CD14-positive monocyte (primary cell): ENCODE data around the gene WASF1. TPM values are rescaled to one million over a fixed set of nuclear protein-coding genes. Genes with fewer than 3 reads are reported as not detected.

Experiments used
- DNase-seq, 3 donors: peaks; one replicate each; pipeline ENCODE4 v3.0.0-alpha.2; 2011 to 2022
- H2AFZ ChIP-seq: 2 replicates; pipeline ENCODE4 v1.6.0; 2012; ENCODE audit warnings: mild to moderate bottlenecking, low read depth, low read length, inconsistent platforms; ENCODE audit not compliant: insufficient read depth, poor library complexity, severe bottlenecking
- H3K27ac ChIP-seq, 2 donors: 1 replicate in 1 of 2; 2 replicates in 1 of 2; pipeline ENCODE4 v1.5.1; 2012 to 2013; ENCODE audit warnings: low read length in 2 of 2, control low read depth in 1 of 2, inconsistent platforms in 1 of 2, low read depth in 1 of 2, mild to moderate bottlenecking in 1 of 2
- H3K27me3 ChIP-seq, 2 donors: one replicate each; pipeline versions ENCODE4 v1.6.0 to v1.6.1; 2011 to 2013; ENCODE audit warnings: low read length in 2 of 2; ENCODE audit not compliant: control insufficient read depth in 2 of 2, insufficient read depth in 2 of 2
- H3K36me3 ChIP-seq, 2 donors: replicated peaks in 1 of 2; 1 replicate in 1 of 2; 2 replicates in 1 of 2; pipeline versions ENCODE4 v1.5.1 to v1.6.1; 2012 to 2013; ENCODE audit warnings: low read length in 2 of 2, control low read depth in 1 of 2, inconsistent platforms in 1 of 2, mild to moderate bottlenecking in 1 of 2; ENCODE audit not compliant: insufficient read depth in 2 of 2, control insufficient read depth in 1 of 2
- H3K4me1 ChIP-seq, 2 donors: 1 replicate in 1 of 2; 2 replicates in 1 of 2; pipeline versions ENCODE4 v1.5.1 to v1.6.1; 2012 to 2013; ENCODE audit warnings: low read length in 2 of 2, control low read depth in 1 of 2, inconsistent platforms in 1 of 2, mild to moderate bottlenecking in 1 of 2, moderate library complexity in 1 of 2; ENCODE audit not compliant: insufficient read depth in 2 of 2, control insufficient read depth in 1 of 2
- H3K4me2 ChIP-seq: replicated peaks from 2 replicates; pipeline ENCODE3; 2012; ENCODE audit warnings: low read length, moderate library complexity, mild to moderate bottlenecking; ENCODE audit not compliant: poor library complexity, severe bottlenecking; ENCODE audit errors: extremely low read depth
- H3K4me3 ChIP-seq, 3 experiments: fragments of 200-600 bp in 1 of 3; sonication (generic) in 1 of 3; replicated peaks in 1 of 3; 1 replicate in 2 of 3; 2 replicates in 1 of 3; pipeline ENCODE4 v1.5.1; 2011 to 2013; ENCODE audit warnings: low read length in 3 of 3, mild to moderate bottlenecking in 3 of 3, control low read depth in 2 of 3, low read depth in 2 of 3, inconsistent platforms in 1 of 3, moderate library complexity in 1 of 3
- H3K79me2 ChIP-seq: 2 replicates; pipeline ENCODE4 v1.6.0; 2012; ENCODE audit warnings: mild to moderate bottlenecking, control low read depth, inconsistent platforms, low read length, moderate library complexity; ENCODE audit not compliant: insufficient read depth
- H3K9ac ChIP-seq: 2 replicates; pipeline ENCODE4 v1.6.0; 2017; ENCODE audit warnings: low read length, mild to moderate bottlenecking; ENCODE audit not compliant: insufficient read depth, poor library complexity, severe bottlenecking
- H3K9me3 ChIP-seq, 2 donors: replicated peaks in 1 of 2; 1 replicate in 1 of 2; 2 replicates in 1 of 2; pipeline versions ENCODE4 v1.5.1 to v1.6.1; 2012 to 2013; ENCODE audit warnings: low read length in 2 of 2, control low read depth in 1 of 2; ENCODE audit not compliant: control insufficient read depth in 1 of 2, insufficient read depth in 1 of 2
- H4K20me1 ChIP-seq: 2 replicates; pipeline ENCODE4 v1.6.0; 2012; ENCODE audit warnings: mild to moderate bottlenecking, low read length, control low read depth, moderate library complexity; ENCODE audit not compliant: insufficient read depth
- H3K27ac Mint-ChIP-seq, 7 donors: one replicate each; pipeline ENCODE4 v1.8.0; 2020; ENCODE audit warnings: mild to moderate bottlenecking in 7 of 7, mixed read lengths in 7 of 7, moderate library complexity in 6 of 7, inconsistent platforms in 2 of 7
- H3K27me3 Mint-ChIP-seq, 3 donors: one replicate each; pipeline ENCODE4 v1.8.0; 2021 to 2022; ENCODE audit warnings: low read depth in 3 of 3, mild to moderate bottlenecking in 3 of 3, mixed read lengths in 3 of 3, moderate library complexity in 3 of 3, inconsistent platforms in 1 of 3
- H3K36me3 Mint-ChIP-seq, 2 donors: one replicate each; pipeline ENCODE4 v1.8.0; 2020; ENCODE audit warnings: mixed read lengths in 2 of 2, inconsistent platforms in 1 of 2, mild to moderate bottlenecking in 1 of 2
- H3K4me1 Mint-ChIP-seq: one replicate; pipeline ENCODE4 v1.8.0; 2020; ENCODE audit warnings: mild to moderate bottlenecking, mixed read lengths
- H3K4me3 Mint-ChIP-seq, 2 donors: one replicate each; pipeline ENCODE4 v1.8.0; 2020; ENCODE audit warnings: mild to moderate bottlenecking in 2 of 2, mixed read lengths in 2 of 2, moderate library complexity in 1 of 2
- H3K9me3 Mint-ChIP-seq, 7 donors: one replicate each; pipeline ENCODE4 v1.8.0; 2020 to 2022; ENCODE audit warnings: mixed read lengths in 7 of 7, mild to moderate bottlenecking in 6 of 7, moderate library complexity in 6 of 7, inconsistent platforms in 2 of 7
- CTCF ChIP-seq: fragments of 200-600 bp; IDR thresholded peaks from one replicate; pipeline ENCODE4 v1.8.0; 2022; ENCODE audit warnings: antibody characterized with exemption, mild to moderate bottlenecking
- WGBS: methylation state at CpG from one replicate; pipeline ENCODE4 v1.1.5; 2013; ENCODE audit warnings: missing lambda C conversion rate; ENCODE audit not compliant: insufficient coverage; 5-methylcytosine and 5-hydroxymethylcytosine counted together
- intact Hi-C, 2 donors: fragments of 100-400 bp; cut with micrococcal nuclease; formaldehyde crosslinking; loops; one replicate each; pipeline versions ENCODE4 v1.15.0 to v1.15.1; 2023
- polyA plus RNA-seq, 3 donors: library from polyadenylated mRNA; depleted of rRNA in 1 of 3; unstranded in 2 of 3; stranded (reverse) in 1 of 3; fragments of 300-500 nt in 2 of 3; fragments of >200 nt in 1 of 3; fragmentation: Illumina TruSeq in 2 of 3; gene quantifications; 1 replicate in 2 of 3; 2 replicates in 1 of 3; pipeline ENCODE4 v1.2.3, GENCODE V29; 2012 to 2021

WASF1 gene
- polyA plus RNA-seq, 3 donors, result 0.32 to 1.7 (median 1.4) TPM

GRCh38 chr6:110053395-110054240, 125.9 kb downstream of the WASF1 start:
- Histone ChIP-seq H3K9ac (no peak overlapping the region), H4K20me1 (no peaks in the 10 kb centered on the region), H3K27me3 (no peaks in the 10 kb centered on the region), H3K9me3 (no peaks in the 10 kb centered on the region), H3K27ac (no peak overlapping the region), H3K36me3 (no peaks in the 10 kb centered on the region), H3K4me2 (no peak overlapping the region), H3K4me1 (no peaks in the 10 kb centered on the region), H3K4me3 (no peak overlapping the region), H3K79me2 (no peaks in the 10 kb centered on the region), H2AFZ (no peak overlapping the region)
- peaks cover 9% of the 10 kb centered on the region for H3K4me1 Mint-ChIP-seq
- no peak overlapping the region for H3K27ac Mint-ChIP-seq
- H3K9me3 Mint-ChIP-seq, result no peaks in the 10 kb centered on the region
- peaks cover 0 to 4% (median 2%) of the 10 kb centered on the region in 3 donors for H3K27me3 Mint-ChIP-seq
- H3K4me3 Mint-ChIP-seq, result peak overlapping the region in 1 of 2 donors; percentile 11
- H3K36me3 Mint-ChIP-seq, result no peaks in the 10 kb centered on the region
- intact Hi-C loops, result loop anchor here in 1 of 2 donors (5.0 kb wide), 1 partner anchor 346 kb away; no protein-coding TSS in a partner anchor
- WGBS, result 17% methylated on average over 1 of the region's 5 CpGs
- peak; percentile 67 for TF ChIP-seq CTCF
- peak; percentile 12 to 51 (median 34) for DNase-seq

GRCh38 chr6:110050440-110050813, 129.0 kb downstream of the WASF1 start:
- TF ChIP-seq CTCF, result no peak
- 100% methylated on average over 3 of the region's 3 CpGs for WGBS
- peaks cover 6% of the 10 kb centered on the region for H3K4me1 Mint-ChIP-seq

More at GRCh38 chr6:110050440-110050813, 129.0 kb downstream of the WASF1 start:
- H3K4me3 ChIP-seq, result no peak overlapping the region
- no peaks in the 10 kb centered on the region for H3K36me3 Mint-ChIP-seq
- H3K79me2 ChIP-seq, result no peaks in the 10 kb centered on the region
- H3K9ac ChIP-seq, result no peak overlapping the region
- no peak overlapping the region for H2AFZ ChIP-seq
- H3K4me2 ChIP-seq, result no peak overlapping the region
- peaks cover 0 to 4% (median 0%) of the 10 kb centered on the region in 7 donors for H3K9me3 Mint-ChIP-seq
- H3K36me3 ChIP-seq, result no peaks in the 10 kb centered on the region
- H3K27me3 ChIP-seq, result no peaks in the 10 kb centered on the region
- H3K9me3 ChIP-seq, result peaks cover 0 to 2% of the 10 kb centered on the region in 2 donors
- no peak overlapping the region for H3K4me3 Mint-ChIP-seq
- no peaks in the 10 kb centered on the region for H3K4me1 ChIP-seq
- H3K27me3 Mint-ChIP-seq, result peaks cover 0 to 4% (median 2%) of the 10 kb centered on the region in 3 donors
- no peak overlapping the region for H3K27ac Mint-ChIP-seq
- no peak overlapping the region for H3K27ac ChIP-seq
- no peak for DNase-seq
- no peaks in the 10 kb centered on the region for H4K20me1 ChIP-seq
- intact Hi-C loops, result loop anchor here in 1 of 2 donors (5.0 kb wide), 1 partner anchor 343 kb away; no protein-coding TSS in a partner anchor

Other genes starting within 250 kb of the WASF1 start
- not detected for gene GPR6, start 201.4 kb downstream of the WASF1 start, polyA plus RNA-seq
- gene CDC40, start 757 bp upstream of the WASF1 start, polyA plus RNA-seq, result 10 to 100 TPM; 13.6 to 26.4 (median 17.0) TPM
- gene METTL24, start 178.7 kb upstream of the WASF1 start, polyA plus RNA-seq, result not detected
- gene DDO, start 235.9 kb upstream of the WASF1 start, polyA plus RNA-seq, result 1 to 10 TPM in 1 of 3 donors, under 1 TPM in 2; 0.24 to 2.2 (median 0.95) TPM